Stimulated activated CD4-positive, alpha-beta T cell treated with anti-CD3 and anti-CD28 coated beads, Interleukin-4, amount 100 ng/mL, for 4 hours (primary cell): Measurements from ENCODE around the gene TSC22D2.
"Not testable (repeated sequence)": the region's sequence is repeated elsewhere in the genome, so short reads cannot be mapped to it uniquely, and the experiment has no call there.

ENCODE experiments used
- DNase-seq, 2 experiments: peaks; one replicate each; pipeline ENCODE4 v3.0.0-alpha.2; 2020

Gene TSC22D2

GRCh38 chr3:150449169-150449721, 41.1 kb downstream of the TSC22D2 start:
- DNase-seq: no peak

GRCh38 chr3:150450916-150451315, 42.8 kb downstream of the TSC22D2 start:
- DNase-seq: no peak

GRCh38 chr3:150451329-150452048, 43.4 kb downstream of the TSC22D2 start:
- DNase-seq: no peak

DNA sequence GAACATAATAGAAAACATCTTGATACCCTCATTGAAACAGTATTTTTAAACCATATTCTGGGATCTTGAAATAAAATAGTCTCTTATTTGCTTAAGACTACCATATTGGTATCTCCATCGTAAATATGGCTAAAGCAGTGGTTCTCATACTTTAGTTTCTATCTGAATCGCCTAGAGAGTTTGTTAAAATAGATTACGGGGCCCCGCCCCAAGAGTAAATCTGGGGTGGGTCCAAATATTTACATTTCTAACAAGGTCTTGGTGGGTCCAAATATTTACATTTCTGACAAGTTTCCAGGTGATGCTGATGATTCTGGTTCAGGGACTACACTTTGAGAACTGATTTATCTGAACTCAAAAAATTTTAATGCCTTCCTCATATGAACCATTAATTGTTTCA, 45.3 kb downstream of the TSC22D2 start:
- DNase-seq: no peak

DNA sequence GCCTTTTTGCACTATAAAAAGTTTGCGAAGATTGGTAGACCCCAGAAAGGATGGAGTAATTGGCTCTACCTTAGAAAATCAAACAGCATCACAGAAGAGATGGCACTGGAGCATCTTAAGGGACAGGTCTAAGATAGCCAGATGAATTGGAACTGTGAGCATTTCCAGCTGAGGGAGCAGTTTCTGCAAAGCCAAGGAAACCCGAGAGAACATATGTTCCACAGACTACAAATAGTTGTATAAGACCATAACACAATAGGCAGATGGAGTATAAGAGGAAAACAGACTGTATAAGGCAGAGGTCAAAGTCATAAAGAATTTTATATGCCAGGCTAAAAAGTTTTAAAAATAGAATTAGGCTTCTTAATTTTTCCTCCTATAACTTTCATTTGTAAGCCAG, 46.0 kb downstream of the TSC22D2 start:
- DNase-seq: no peak

GRCh38 chr3:150454622-150455021, 46.5 kb downstream of the TSC22D2 start:
- DNase-seq: no peak

GRCh38 chr3:150455341-150455740, 47.2 kb downstream of the TSC22D2 start:
- no peak for DNase-seq

DNA sequence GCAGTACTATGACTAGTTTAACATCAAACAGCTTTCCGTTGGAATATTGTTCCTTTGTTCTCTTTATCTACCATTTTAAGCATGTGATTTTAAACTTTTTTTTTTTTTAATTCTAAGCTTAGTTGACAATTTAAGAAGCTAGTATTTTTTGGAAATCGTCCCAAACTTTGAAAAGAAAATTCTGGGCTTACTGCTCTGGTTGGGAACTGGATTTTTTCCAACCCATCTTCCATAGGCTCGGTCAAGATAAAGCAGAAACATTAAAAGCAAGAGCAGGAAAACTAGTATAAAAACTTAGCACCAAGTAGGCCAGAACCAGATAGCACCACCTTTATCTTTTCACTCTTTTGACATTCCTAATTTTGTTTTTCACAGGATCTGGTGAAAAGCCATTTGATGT, 49.9 kb downstream of the TSC22D2 start:
- no peak for DNase-seq

DNA sequence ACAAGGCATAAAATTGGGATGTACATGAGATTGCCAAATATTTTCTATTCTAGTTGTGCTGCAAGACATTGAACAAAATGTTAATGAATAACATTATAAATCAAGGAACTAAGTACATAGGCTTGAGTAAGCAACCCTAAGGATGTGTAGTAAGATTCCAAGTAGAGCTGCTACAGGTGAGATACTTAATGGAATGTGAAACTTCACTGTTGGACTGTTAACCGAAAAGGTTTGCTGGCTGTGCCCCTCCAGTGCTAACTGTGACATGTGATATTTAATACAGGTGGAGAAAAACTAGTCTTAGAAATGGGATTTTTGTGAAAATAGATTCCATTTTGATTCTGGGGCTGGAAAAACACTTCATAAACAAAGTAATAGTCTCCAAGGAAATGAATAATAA, 52.4 kb downstream of the TSC22D2 start:
- DNase-seq: no peak

DNA sequence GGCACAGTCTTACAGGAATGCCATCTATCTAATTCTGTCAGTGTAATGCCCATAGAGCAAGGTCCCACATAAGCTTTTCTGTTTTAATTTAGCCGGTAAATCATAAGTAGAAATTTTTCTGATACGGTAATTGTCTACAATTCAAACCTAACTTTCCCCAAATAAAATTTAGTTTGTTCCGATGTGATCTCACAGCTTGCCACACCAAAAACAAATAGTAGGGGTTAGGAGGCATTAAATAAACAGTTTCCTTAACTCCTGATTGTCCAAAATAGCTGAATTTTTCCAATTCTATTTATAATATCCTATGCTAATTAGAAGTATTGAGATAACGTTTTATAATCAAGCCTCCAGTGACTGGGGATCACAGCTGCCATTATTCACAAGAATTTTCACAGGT, 53.3 kb downstream of the TSC22D2 start:
- DNase-seq: no peak

DNA sequence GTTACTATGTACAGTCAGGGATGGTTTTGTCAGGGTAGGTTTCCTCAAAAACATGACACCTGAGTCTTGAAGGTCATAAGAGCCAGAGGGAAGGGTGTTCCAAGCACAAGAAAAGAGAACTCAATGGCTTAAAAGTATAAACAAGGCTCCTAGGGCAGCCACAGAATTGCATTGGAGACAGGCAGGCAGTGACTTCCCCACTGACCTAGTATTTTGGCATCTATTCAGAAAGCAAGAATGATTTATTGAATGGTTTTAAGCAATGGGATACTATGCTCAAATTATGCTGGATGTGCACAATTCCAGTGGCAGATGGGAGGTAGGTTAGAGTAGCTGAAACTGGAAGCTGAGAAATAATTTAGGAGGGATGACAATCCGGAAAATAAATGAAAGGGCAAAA, 54.0 kb downstream of the TSC22D2 start:
- no peak for DNase-seq

DNA sequence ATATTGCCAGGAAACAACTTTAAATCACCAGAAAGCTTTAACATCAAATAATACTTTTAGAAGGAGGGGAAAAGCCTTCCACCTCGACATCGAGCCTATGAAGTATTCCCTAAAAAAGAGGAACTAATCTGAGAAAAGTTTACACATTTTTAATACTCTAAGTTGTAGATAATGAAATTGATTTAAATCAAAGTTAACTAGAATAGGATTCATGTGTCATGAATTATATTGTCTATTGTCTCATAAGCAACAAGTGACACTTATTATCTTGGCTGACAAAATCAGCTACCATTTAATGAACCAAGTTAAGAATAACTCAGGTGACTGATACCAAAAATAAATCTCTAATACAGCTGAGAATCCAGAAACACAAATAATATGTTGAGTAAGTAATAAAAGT, 56.6 kb downstream of the TSC22D2 start:
- DNase-seq: no peak

DNA sequence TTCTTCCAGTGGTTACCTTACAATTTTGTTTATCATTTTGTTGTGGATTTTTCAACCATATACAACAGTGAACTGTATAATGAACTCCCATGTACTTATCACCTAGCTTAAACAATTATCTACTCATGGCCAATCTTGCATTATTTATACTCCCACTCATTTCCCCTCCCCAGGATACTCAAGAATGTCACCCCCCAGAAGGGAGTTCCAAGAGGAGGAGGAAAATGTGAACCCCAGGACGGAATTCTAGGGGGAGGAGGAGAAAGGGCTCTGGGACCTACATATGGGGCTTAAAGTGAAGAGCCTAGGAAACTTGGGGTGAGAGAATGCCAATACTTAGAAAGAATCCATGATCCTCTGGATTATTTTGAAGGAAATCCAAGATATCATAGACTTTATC, 59.3 kb downstream of the TSC22D2 start:
- no peak for DNase-seq

DNA sequence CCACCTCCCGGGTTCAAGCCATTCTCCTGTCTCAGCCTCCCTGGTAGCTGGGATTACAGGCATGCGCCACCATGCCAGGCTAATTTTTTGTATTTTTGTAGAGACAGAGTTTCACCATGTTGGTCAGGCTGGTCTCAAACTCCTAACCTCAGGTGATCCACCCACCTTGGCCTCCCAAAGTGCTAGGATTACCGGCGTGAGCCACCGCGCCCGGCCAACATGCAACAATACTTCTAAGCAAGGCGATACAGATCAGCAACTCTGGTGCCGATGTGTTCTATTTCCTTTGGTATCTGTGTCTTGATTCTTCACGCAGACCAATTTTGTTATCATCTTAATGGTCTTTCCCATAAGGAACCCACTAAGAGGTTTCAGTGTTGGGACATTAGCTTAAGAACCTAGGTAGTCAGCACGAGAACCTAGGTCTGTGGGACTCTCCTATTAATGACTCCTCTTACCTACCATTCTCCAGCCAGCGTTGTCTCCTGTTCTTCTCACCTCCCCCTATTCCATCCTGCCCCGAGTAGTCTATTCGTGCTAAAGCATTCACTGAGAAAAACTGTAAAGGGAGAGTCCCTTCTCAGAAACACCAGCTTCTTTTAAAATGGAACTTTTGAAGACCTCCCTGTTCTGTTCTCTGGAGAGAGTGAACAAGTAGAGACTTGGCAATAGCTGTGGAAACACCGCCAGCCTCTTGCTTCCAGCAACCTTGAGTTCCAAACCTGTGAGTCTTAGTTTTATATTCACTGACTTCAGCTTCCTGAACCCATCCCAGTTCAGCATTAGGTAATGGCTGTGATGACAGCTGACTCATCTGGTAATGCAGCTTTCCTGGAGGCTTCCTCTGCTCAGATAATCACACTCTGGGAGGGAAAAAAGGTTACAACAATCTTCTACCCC, 61.2 kb downstream of the TSC22D2 start:
- DNase-seq: no peak

DNA sequence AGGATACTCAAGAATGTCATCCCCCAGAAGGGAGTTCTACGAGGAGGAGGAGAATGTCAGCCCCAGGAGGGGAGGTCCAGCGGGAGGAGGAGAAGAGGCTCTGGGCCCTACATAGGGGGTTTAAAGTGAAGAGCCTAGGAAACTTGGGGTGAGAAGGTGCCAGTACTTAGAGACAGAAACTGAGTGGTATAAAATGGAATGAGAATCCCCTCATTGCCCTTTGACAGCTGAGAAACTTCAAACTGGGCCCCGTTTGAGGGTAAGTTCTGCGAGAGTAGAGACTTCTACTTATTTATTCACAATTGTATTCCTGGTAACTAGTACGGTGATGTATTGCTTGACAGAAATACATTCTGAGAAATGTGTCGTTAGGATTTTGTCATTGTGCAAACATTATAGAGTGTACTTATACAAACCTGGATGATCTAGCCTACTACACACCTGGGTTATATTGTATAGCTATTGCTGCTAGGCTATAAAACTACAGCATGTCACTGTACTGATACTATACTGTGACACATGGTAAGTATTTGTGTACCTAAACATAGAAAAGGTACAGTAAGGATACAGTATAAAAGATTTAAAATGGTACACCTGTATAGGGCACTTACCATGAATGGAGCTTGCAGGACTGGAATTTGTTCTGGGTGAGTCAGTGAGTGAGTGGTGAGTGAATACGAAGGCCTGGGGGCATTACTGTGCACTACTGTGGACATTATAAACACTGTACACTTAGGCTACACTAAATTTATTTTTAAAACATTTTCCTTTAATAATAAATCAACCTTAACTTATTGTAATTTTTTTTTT, 62.0 kb downstream of the TSC22D2 start:
- no peak for DNase-seq

- no peak for DNase-seq
Measured at GRCh38 chr3:150472421-150472820, 64.3 kb downstream of the TSC22D2 start.

GRCh38 chr3:150473161-150473560, 65.1 kb downstream of the TSC22D2 start:
- not testable (repeated sequence) for DNase-seq

DNA sequence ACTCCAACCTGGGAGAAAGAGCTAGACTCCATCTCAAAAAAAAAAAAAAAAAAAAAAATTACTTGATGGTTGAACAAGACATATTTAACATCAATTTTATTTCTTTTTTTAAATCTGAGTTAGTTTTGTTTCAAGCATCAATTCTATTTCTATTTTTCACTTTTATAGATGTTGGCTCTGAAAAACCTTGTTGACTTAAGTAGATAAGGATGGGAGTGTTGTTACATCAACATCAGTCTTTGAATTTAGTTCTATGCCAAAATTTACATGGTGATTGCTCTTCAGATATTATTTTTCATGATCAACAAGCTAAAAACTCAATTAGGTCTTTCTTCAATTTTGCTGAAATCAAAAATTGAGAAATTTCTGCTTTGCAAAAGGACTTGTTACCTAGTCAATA, 71.3 kb downstream of the TSC22D2 start:
- no peak for DNase-seq

DNA sequence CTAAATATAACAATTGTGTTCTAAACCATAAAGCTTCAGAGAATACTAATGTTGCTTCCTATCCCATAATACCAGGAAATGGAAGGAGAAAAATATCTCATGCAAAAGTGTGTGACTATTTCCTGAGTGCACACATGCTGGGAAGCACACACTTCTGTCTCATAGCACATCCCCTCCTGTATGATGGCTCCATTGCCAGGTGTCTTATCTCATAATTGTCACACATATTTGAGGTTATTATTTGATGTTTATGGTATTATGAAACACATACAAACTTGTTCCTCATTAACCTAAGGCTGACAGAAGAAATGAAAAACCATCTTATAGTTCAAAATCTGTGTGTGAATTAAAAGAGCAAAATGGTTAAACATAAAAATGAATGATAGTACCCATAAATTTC, 72.8 kb downstream of the TSC22D2 start:
- DNase-seq: no peak

DNA sequence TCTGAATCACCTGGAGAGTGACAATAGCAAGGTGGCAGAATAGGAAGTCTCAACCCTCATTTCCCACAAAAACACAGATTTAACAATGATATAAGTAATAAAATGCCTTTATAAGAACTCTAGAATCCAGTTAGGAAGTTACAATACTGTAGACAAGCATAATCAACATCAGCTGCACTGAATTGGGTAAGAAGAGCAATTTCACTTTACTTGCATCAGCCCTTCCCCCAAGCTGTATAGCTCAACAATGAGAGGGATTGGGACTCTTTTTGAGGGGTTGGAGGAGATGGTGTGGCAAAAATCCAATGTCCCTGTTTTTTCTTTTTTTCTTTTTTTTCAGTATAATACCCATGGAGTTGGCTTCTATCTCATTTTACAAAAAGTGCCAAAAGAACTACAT, 75.1 kb downstream of the TSC22D2 start:
- no peak for DNase-seq

DNA sequence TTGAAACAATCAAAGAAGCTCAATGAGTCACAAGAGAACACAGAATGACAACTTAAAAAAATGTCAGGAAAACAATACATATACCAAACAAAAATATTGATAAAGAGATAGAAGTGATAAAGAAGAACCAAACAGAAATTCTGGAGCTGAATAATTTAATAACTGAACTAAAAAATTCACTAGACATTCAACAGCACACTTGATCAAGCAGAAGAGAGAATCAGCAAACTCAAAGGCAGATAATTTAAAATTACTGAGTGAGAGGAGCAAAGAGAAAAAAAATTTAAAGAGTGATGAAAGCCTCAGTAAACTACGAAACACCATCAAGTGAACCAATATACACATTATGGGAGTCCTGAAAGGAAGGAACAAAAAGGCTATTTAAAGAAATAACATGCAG, 76.3 kb downstream of the TSC22D2 start:
- DNase-seq: no peak

GRCh38 chr3:150488867-150489266, 80.8 kb downstream of the TSC22D2 start:
- no peak for DNase-seq
